Activated gamma-delta T cell treated with anti-CD3 and anti-CD28 coated beads, Interleukin-2, amount 50 U/mL, for 16 hours (primary cell): ENCODE data around the gene AREL1.

ENCODE experiments used
- DNase-seq: peaks from one replicate; pipeline ENCODE4 v3.0.0-alpha.2; 2020; ENCODE audit warnings: low read depth

The AREL1 gene

DNA sequence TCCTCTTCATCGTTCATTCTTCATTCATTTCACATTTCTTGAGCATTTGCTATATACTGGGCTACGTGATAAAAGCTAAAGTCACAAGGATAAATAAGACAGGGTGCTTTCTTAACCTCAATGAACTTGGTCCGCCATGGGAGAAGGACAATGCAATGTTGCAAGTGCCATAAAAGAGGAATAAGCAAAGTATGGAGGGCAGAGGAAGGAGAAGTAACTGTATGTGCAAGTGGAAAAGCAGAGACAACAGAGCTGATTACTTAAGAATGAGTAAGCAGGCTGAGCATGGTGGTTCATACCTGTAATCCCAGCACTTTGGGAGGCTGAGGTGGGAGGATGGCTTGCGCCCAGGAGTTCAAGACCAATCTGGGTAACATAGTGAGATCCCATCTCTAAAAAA, 14.4 kb downstream of the AREL1 start:
- DNase-seq, result no peak

DNA sequence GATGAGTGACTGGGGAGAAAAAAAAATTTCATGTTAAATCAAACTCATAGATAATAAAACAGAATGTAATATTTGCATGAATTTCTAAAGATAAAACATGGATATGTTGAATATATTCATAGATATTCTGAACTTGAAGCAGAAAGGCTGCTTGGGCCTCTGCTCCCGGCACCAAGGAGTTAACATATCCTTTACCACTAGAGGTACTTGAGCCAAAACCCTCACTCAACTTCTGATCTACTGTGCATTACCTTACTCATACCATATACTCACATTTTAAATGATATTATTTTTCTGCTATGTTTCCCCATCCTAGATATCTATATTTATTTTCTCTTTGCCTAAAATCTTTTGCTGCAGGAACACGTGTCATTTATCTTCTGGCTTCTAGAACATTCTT, 14.9 kb downstream of the AREL1 start:
- no peak for DNase-seq

DNA sequence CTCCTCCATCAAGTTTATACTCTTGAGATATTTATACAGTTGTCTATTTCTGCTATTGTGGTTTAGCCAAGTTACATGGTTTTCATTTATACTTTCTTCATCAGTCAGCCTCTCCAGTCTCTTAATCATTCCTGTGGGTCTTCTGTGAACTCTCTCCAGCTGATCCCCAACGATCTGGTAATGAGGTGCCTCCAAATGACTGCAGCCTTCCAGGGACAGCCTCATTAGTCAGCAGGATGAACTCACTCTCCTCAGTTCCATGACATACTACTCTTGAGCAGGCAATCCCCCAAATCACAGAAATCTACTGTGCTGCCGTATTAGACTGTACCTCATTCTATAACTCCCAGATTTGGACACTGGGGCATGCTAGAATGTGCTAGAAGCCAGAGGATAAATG, 15.3 kb downstream of the AREL1 start:
- DNase-seq, result no peak

DNA sequence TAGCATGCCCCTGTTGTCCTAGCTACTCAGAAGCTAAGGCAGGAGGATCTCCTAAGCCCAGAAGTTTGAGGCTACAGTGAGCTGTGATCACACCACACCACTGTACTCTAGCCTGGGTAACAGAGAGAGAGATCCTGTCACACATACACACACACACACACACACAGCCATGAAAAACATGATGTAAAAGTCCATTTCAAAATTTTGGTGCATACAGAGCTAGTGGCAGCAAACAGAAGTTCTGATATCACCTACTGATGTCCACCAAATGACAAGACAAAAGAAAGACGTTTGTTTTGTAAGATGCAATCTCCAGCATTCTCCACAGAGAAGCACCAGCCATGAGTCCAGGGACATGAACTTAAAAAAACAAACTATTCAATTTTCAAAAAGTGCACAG, 15.9 kb downstream of the AREL1 start:
- DNase-seq, result no peak

DNA sequence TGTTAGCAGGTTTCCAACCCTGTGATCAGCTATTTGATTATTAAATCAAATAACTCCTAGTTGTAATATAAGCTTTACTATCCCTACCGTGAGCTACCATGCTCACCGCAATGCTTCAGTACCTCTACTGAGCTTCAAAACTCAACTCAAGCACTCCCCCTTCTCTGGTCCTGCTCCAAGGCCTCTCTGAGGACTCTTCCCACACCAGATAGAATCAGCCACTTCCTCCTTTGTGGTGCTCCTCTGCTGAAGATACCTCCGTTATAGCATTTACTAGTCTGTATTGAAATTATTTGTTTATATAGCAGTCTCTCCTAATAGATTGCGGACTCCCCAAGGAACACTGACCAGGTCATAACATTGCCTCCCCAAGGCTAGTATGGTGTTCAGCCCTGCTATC, 17.5 kb downstream of the AREL1 start:
- DNase-seq, result no peak

DNA sequence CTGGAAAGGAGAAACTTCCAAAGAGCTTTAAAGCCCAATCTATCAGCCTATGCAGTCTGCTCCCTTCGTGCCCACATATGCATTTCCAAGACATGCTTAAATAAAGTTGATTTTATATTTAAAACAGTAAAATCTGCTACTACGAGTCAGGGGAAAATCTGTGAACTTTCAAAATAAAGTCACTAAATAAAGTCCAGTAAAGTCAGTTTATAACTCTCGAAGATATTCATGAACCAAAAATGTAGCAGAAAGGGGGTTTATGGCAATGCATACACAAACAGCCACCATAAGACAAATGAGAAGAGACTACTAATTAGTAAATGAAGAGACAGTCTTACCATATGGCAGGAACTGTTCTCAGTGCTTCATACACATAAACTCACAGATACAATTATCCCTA, 19.7 kb downstream of the AREL1 start:
- no peak for DNase-seq

DNA sequence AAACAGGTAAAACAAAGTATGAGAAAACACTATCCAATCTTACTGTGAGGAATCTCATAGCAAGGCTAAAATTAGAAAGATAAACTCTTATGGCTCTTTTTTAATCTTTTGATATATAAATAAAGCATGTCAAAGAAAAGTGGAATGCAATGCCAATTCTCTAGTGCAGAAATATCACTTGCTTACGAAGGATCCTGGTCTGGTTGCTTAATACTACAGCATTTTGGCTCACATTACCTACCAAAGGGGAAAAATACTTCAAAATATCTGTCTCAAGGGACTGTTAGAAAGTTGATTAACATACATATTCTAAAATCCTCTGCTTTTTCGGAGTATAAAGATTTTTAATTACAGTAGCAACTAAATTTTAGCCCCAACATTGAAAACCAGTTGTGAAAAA, 21.4 kb downstream of the AREL1 start:
- DNase-seq, result no peak

DNA sequence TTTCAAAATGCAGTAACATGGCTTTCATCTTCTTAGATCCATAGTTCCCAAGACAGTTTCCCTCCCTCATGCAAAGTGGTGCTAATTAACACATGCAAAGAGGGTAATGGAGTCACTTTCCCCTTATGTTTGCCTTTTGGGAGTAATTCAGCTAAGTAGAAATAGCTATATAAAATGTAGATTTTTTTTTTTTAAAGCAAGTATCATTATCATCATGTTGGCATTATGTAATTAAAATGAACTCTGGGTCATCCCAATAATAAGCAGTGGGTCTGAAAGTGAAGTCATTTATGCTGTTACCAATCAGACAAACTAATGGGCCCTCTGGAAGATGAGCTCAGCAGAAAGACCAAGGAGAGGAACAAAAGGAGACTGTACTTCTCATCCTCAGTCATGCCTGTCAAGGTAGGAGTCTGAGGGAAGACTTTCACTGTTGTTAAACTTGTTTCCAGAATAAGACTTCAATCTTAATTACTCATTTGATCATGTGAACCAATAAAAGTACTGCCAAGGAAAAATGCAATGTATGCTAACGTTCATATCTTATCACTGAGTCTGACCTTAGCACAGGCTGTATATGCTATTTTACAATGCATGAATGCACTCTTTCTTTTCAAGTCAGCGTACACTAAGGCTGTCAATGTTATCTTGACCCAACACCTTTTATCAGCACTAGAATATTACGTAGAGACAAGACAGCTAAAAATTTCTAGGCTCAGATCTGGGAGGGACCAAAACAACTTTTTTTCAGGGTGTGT, 26.8 kb downstream of the AREL1 start:
- no peak for DNase-seq

DNA sequence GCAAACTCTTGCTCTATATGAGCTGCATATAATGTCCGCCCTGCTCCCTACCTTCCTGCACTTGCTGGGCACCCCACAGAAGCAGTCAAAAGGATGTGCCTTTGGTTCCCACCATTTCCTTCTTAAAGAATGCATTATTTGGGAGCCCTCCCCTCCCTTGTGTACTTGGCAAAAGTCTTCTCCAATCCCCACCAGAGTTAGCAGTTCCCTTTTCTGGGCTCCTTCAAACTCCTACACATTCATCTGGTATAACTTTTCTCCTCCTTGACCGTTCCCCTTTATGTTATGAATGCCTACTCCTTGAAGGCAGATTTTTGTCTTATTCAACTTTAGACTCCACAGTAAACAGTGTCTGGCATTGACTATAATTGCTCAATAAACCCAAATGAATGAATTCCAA, 27.8 kb downstream of the AREL1 start:
- DNase-seq, result no peak

DNA sequence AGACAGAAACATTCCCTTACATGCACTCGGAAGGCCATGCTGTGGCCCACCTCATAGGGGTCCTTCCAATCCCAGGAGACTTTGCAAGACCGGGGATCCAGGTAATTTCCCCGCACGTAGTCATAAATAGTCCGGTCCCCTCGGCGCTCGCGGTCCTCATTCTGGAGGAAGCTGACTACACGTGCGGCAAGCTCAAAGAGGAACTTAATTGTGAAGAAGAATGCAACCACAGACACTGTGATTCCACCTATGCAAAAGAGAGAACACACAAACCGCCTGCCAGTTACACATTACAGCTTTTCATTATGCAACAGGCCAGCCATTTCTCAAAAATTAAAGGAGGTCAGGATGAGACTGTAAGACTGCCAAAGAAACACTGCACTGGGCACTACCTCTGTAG, 28.4 kb downstream of the AREL1 start:
- DNase-seq, result no peak

DNA sequence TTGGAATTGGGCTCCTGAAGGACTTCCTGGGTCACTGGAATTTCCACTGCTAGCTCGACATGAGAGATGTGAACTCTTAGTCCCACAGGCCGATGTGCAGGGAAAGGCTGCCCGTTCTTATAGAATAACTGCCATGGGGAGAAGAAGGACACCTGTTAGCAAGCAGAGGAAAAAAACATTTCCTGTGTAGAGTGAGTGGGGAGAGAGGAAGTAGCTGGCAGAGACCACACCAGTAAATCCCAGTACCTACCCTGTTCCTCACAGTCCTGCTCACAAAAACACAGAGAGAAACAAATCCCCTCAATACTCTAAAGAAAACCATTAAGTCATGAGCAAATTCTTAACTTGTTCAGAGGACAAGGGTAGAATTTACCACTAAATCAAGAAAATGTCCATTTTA, 29.5 kb downstream of the AREL1 start:
- DNase-seq, result no peak

DNA sequence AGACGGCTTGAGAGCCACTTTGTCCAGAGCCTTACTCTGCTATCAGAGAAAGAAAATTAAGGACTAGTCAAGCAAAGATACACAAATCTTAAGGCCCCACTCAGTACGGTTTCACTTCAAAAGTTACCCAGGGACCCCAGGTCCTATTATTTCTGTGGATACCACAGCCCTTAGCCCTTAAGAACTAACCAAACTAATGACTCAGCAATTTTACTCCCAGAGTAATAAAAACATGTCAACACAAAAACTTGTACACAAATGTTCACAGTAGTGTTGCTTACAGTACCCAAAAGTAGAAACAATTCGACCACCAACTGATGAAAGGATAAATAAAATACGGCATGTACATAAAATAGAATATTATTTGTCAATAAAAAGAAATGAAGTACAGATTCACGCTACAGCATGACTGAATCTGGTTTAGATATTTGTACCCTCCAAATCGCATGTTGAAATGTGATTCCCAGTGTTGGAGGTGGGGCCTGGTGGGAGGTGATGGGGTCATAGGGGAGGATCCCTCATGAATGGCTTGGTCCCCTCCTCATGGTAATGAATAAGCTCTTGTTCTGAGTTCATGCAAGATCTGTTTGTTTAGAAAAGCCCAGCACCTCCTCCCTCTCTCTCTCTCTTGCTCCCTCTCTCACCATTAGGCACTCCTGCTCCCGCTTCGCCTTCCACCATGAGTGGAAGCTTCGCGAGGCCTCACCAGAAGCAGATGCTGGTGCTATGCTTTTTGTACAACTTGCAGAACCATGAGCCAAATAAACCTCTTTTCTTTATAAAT, 30.5 kb downstream of the AREL1 start:
- DNase-seq, result no peak

DNA sequence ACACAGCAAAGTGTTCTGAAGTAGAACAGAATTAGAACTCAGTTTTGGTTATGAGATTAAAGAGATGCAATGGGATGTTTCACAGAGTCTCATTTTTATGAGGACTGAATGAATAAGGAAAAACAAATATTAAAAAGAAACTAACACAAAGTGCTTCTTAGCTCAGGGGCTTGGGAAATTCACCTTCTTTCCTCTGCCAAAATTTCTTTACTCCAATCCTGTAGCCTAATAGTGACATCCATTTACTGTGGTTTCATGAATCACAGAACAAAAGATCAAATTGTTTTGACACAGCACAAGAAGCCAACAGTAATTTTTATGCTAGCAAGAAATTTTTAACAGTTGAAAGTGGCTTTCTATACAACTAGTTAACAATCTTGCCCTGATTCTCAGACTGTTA, 37.7 kb downstream of the AREL1 start:
- DNase-seq, result no peak

DNA sequence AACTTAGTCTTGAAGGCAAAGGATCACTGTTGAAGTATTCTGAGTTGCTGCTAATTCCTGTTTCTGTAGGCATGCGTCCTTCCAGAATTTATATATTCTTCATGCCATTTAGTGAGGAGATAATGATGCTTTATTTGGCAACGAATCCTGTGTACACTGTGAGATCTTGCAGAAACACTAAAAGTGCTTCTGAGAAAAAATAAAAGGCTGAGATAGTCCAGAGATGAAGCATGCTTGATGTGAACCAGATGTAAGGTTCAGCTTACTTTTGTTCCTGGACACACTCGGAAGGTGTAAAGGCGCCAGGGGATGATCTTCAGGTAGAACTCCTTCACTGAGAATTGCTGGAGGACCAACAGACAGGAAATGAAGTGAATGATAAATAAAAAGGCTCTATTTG, 39.1 kb downstream of the AREL1 start:
- DNase-seq, result no peak

DNA sequence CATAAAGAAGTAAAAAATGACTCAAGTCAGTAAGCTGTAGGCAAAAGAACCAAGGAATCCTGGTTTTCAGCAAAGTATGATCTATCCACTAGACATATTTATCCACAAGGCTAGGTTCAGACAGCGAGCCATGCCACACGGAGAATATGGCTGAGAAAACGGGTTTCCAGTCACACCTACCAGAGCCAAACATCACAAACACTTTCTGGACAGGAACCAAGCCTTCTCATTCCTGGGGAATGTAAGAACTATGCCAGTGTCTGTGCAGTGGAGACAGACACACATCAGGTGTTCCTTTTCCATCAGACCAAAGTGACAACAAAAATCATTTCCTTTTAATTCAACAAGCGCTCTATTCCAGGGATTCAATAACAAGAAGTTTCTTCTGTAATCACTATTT, 41.1 kb downstream of the AREL1 start:
- DNase-seq, result no peak

DNA sequence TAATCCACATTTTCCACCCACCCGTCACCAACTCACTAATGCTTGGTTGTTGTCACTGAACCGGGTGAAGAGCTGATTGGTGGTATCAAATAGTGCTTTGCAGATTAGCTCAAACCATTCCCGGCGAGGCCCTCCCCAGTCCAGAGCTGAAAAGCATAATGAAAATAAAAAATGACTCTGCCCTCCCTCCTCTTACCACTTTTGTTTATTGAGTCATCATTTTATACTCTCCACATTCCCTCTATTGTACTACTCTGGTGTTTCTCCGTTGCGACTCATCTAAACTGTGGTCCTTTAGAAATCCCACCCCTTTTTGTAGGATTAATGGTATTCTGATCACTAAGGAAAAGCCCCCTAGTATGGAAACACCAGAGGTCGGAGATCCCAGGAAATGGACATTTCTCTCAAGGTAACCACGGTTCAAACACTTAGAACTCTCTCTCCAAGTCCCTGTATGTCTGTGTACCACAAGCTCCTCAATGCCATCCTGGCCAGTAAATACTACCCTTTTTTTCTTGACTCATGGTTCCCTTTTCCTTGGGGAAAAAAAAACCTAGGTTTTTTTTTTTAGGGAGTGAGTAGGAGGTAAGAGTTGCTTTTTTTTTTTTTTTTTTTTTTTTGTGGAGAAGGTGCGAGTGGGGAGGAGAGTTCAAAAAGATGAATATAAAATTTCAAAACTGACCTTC, 42.0 kb downstream of the AREL1 start:
- DNase-seq, result no peak

DNA sequence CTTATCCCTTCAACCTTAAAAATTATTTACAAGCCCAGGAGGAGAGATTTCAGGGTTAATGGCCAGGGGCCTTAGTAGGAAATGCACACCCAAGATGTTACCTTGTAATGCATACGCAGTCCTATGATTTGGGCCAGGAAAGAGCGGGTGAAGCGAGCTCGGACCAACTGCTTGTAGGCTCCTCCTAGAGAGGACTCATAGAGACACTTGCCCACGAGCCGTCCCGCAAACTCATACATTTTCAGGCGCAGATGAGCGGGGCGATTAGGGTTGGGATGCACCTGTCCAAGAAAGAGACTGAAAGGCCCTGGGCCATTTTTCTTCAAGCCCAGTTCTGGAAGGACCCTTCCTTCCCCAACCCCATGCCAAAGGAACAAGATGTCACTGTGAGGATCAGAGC, 43.0 kb downstream of the AREL1 start:
- DNase-seq, result no peak

DNA sequence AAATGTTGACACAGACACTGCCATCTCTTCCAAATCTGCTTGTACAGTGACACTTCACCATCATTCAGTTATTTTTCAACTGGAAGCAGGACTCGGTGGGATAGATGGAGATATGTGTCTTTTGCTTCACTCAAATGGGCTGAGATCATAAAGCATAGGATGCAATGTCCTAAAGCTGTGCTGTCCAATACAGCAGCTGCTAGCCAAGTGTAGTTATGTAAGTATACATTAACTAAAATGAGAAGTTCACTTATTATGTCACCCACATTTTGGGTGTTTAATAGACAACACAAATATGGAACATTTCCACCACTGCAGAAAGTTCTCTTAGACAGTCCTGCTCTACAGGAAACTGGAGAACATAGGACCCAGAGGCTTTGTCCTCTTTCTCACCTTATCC, 43.6 kb downstream of the AREL1 start:
- DNase-seq, result no peak

DNA sequence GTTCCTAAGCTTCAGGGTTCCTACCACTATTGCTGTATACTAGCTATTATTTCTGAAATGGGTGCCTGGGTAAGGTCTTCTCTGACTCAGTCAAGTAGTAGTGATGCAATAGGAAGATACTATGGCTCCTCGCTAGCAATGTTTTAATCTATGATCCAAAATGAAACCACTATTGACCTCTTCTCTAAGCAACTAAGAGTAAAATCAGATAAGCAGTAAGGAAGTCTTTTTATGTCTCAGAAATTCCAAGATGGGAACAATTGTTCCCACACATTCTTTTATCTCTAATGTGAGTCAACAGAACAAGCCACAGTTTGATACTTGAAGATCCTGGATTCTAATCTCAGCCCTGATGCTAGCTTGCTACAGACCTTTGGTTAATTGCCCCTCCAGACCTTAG, 45.1 kb downstream of the AREL1 start:
- DNase-seq, result no peak

DNA sequence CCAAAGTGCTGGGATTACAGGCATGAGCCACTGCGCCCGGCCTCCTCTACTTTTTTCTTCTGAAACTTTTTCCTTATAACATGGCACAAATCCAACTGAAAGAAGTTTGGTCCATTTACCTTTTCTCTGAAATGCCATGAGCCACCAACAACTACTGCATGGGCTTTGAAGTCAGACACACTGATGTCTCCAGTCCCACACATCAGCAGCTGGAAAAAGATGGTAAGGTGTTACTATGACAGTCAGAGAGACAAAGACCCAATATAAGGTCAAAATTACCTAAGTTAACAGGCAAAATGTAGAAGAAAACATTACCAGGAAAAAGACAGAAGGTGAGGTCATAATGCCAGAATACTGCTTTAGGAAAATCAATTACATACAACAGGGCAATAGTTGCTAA, 48.2 kb downstream of the AREL1 start:
- no peak for DNase-seq

DNA sequence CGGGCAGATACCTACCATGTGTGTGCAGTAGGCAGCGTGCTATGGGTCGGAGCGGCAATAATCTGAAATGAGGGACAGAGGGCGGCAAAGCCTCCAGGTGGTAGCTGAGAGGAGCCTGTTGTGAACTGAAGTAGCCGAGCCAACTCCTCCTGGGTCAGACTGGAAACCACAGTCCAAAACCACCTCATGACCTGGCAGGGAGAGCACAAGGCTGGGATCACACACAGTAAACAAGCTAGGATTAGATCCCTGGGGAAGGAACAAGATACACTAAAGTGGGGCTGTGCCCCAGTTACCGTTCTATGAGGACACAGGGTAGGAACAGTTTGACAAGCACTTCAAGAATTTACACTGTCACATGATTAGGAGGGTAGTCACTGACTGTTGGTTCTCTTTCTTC, 49.0 kb downstream of the AREL1 start:
- DNase-seq, result no peak

DNA sequence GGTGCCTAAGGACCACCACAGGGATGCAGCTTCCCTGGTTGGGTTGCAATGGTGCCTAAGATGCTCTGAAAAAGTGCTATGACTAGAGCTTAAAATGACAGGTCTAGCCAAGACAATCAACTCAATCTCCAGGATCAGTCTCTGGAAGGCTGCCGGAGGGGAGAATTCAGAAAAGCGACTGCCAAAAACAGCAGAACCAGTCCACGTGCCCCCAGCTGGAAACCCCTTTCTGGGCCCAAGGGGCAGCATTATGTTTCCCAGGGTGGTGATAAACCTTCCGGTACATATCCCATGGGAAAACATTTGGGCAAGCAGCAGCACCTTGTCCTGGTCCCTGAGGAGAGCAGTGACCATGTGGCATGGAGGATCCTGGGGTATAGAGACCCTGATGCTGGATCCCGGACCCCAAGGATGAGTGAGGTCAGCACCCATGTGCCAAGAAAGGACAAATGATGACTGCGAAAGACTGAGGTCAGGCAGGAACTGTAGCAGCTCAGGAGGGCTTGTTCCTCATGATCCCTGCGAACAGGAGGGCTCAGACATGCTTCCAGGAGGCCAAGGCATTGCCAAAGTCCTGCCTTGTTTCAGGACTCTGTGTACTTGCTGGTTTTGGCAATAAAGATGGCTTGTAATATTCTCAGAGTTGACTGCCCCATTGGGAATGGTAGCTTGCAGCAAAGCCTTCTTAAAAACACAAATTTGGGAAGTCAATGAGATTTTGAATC, 51.0 kb downstream of the AREL1 start:
- no peak for DNase-seq

DNA sequence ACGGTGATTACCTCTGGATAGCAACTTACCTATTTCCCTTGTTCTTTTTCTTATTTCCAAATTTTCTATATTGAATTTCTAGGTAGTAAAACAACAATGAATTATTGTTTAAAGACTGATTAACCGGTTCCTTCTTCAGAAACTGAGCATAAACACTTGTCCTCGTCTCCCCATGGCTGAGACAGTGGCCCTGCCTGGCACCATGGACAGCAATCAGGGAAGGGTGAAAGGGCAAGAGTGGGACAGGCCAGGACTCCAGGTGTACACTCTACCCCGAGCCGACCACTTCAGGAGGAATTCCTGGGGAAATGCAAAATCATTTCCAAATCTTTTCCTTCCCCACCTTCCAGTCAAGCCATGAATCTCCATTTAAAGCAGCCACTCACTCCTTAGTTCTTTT, 52.0 kb downstream of the AREL1 start:
- DNase-seq, result no peak
